ENCODE results near the gene RAB15.

GRCh38 chr14:64952598-64953309 is 19.4 kb downstream of the RAB15 start:
- TF ChIP-seq POLR2A (IDR thresholded peaks at IDR 0.05) (no peak), CTCF (IDR thresholded peaks at IDR 0.05) (no peak), EP300 (IDR thresholded peaks at IDR 0.05) (no peak), POLR2AphosphoS5 (IDR thresholded peaks at IDR 0.05) (no peak)

Measured in suprapubic skin (tissue), 4 donors.